Endothelial cell of umbilical vein (primary cell): ENCODE measurements around the gene CCDC7. TPM values are rescaled to one million over a fixed set of nuclear protein-coding genes. Genes with fewer than 3 reads are reported as not detected.

Experiments
- BruUV-seq: library from RNA; stranded (reverse); fragments of 400-500 nt; replicated peaks from 2 replicates; lab custom pipeline; 2021; lab: Mats Ljungman, UMichigan
- CTCF ChIA-PET: fragments of 300-600, 350-600 bp; sonication (Branson Sonifier 250); formaldehyde crosslinking; loops from one replicate; lab custom pipeline; 2021; ENCODE audit warnings: antibody characterized with exemption, inconsistent platforms; lab: Charles Lee
- POLR2A ChIA-PET: fragments of 300-600, 350-600 bp; sonication (Branson Sonifier 250); formaldehyde crosslinking; loops from one replicate; lab custom pipeline; 2021; ENCODE audit warnings: antibody characterized with exemption, inconsistent platforms; lab: Charles Lee
- DNase-seq: peaks from one replicate; pipeline ENCODE4 v3.0.0-alpha.2; 2011; ENCODE audit warnings: low read depth, low spot score
- FAIRE-seq: peaks from 2 replicates; lab custom pipeline; 2011; peaks lifted over from hg19 to GRCh38; lab: Jason Lieb, UNC
- H2AFZ ChIP-seq: 2 replicates; pipeline ENCODE4 v1.6.0; 2012; ENCODE audit warnings: low read depth, low read length, control low read depth, inconsistent platforms
- H3K27ac ChIP-seq: 2 replicates; pipeline ENCODE4 v1.5.1; 2011; ENCODE audit warnings: low read depth, mild to moderate bottlenecking, control low read depth, low read length, moderate library complexity; ENCODE audit not compliant: insufficient read depth
- H3K27me3 ChIP-seq, 2 experiments: 2 replicates each; pipeline versions ENCODE4 v1.6.0 to v1.6.1; 2011; ENCODE audit warnings: low read length in 2 of 2, mixed read lengths in 1 of 2; ENCODE audit not compliant: control insufficient read depth in 2 of 2, insufficient read depth in 2 of 2
- H3K36me3 ChIP-seq, 2 experiments: 2 replicates in 1 of 2; 3 replicates in 1 of 2; pipeline ENCODE4 v1.5.1; 2011; ENCODE audit warnings: low read length in 2 of 2, mild to moderate bottlenecking in 1 of 2, moderate library complexity in 1 of 2; ENCODE audit not compliant: control insufficient read depth in 2 of 2, insufficient read depth in 2 of 2; ENCODE audit errors: extremely low read depth in 1 of 2
- H3K4me1 ChIP-seq: 3 replicates; pipeline ENCODE4 v1.5.1; 2011; ENCODE audit warnings: mild to moderate bottlenecking, low read length; ENCODE audit not compliant: control insufficient read depth, insufficient read depth; ENCODE audit errors: extremely low read depth
- H3K4me2 ChIP-seq: 2 replicates; pipeline ENCODE4 v1.6.1; 2011; ENCODE audit warnings: low read length, control low read depth, mixed read lengths; ENCODE audit not compliant: insufficient read depth
- H3K4me3 ChIP-seq, 3 experiments: fragments of 200-600 bp in 1 of 3; sonication (generic), shearing (Covaris generic) in 1 of 3; replicated peaks in 1 of 3; 2 replicates each; pipeline ENCODE4 v1.5.1; 2011 to 2016; ENCODE audit warnings: control low read depth in 3 of 3, low read length in 3 of 3, mild to moderate bottlenecking in 2 of 3, inconsistent platforms in 1 of 3, low read depth in 1 of 3, moderate library complexity in 1 of 3; ENCODE audit not compliant: insufficient read depth in 1 of 3
- H3K79me2 ChIP-seq: 2 replicates; pipeline ENCODE4 v1.6.0; 2012; ENCODE audit warnings: low read length, inconsistent platforms; ENCODE audit not compliant: control insufficient read depth, insufficient read depth
- H3K9ac ChIP-seq: replicated peaks from 2 replicates; pipeline ENCODE3; 2011; ENCODE audit warnings: low read length, control low read depth; ENCODE audit not compliant: insufficient read depth; ENCODE audit errors: extremely low read depth
- H3K9me1 ChIP-seq: replicated peaks from 3 replicates; pipeline ENCODE4 v1.6.0; 2011; ENCODE audit warnings: mild to moderate bottlenecking, low read length; ENCODE audit not compliant: control insufficient read depth, insufficient read depth; ENCODE audit errors: extremely low read depth
- H3K9me3 ChIP-seq: replicated peaks from 2 replicates; pipeline ENCODE4 v1.5.1; 2012; ENCODE audit warnings: low read length, inconsistent platforms; ENCODE audit not compliant: control insufficient read depth, insufficient read depth
- H4K20me1 ChIP-seq: replicated peaks from 2 replicates; pipeline ENCODE3; 2011; ENCODE audit warnings: mild to moderate bottlenecking, low read length; ENCODE audit not compliant: control insufficient read depth, insufficient read depth; ENCODE audit errors: extremely low read depth
- EZH2 ChIP-seq: IDR thresholded peaks from 2 replicates; pipeline ENCODE4 v1.6.1; 2012; ENCODE audit warnings: borderline replicate concordance, low read depth, mild to moderate bottlenecking, moderate library complexity, low read length, inconsistent platforms; ENCODE audit not compliant: severe bottlenecking
- FOS ChIP-seq: IDR thresholded peaks from 2 replicates; pipeline ENCODE4 v1.6.1; 2011; ENCODE audit warnings: mild to moderate bottlenecking, low read length, moderate library complexity, borderline replicate concordance; ENCODE audit not compliant: insufficient read depth
- GATA2 ChIP-seq: IDR thresholded peaks from 2 replicates; pipeline ENCODE4 v1.7.0; 2011; ENCODE audit warnings: low read depth, mild to moderate bottlenecking, moderate library complexity, mixed read lengths, low read length; ENCODE audit not compliant: insufficient read length, insufficient read depth
- JUN ChIP-seq: IDR thresholded peaks from 2 replicates; pipeline ENCODE4 v1.6.1; 2011; ENCODE audit warnings: borderline replicate concordance, low read depth; ENCODE audit not compliant: insufficient read length, insufficient read depth
- MYC ChIP-seq: IDR thresholded peaks from one replicate; pipeline ENCODE4 v1.6.1; 2011; ENCODE audit warnings: mild to moderate bottlenecking, low read depth, low read length
- POLR2A ChIP-seq: IDR thresholded peaks from 2 replicates; pipeline ENCODE4 v1.6.1; 2012; ENCODE audit warnings: low read depth, mild to moderate bottlenecking, control low read depth, low read length
- POLR2AphosphoS5 ChIP-seq: IDR thresholded peaks from 2 replicates; pipeline ENCODE4 v1.6.1; 2012; ENCODE audit warnings: low read depth, mild to moderate bottlenecking, control low read depth, low read length, moderate library complexity; ENCODE audit not compliant: insufficient read depth
- dilution Hi-C: fragments of 300-500 bp; cut with MboI; formaldehyde crosslinking; loops from one replicate; pipeline ENCODE4 v1.15.0; 2019; ENCODE audit warnings: low sequenced_read_pairs; ENCODE audit not compliant: extremely low pct_ligation_motif_present
- intact Hi-C: fragments of 100-400 bp; cut with micrococcal nuclease; formaldehyde crosslinking; loops from one replicate; pipeline ENCODE4 v1.10.0; 2022
- polyA plus RNA-seq, 4 experiments: library from polyadenylated mRNA; depleted of rRNA in 3 of 4; stranded (reverse) in 3 of 4; unstranded in 1 of 4; fragments of >200 nt; gene quantifications; 2 replicates each; pipeline versions ENCODE4 v1.2.1 to v1.2.3, GENCODE V29; 2011 to 2012; ENCODE audit warnings: missing spikeins in 1 of 4
- total RNA-seq: library from RNA; stranded (reverse); gene quantifications from 2 replicates; pipeline ENCODE4 v1.2.3, GENCODE V29; 2021
- TF ChIP-seq, protein P1 (sequence below), 2 donors: IDR thresholded peaks; 1 replicate in 1 of 2; 2 replicates in 1 of 2; pipeline ENCODE4 v1.5.1; 2011; ENCODE audit warnings: low read length in 2 of 2, mild to moderate bottlenecking in 2 of 2, moderate library complexity in 2 of 2, control low read depth in 1 of 2, inconsistent platforms in 1 of 2, low read depth in 1 of 2; ENCODE audit not compliant: insufficient read depth in 1 of 2; ENCODE audit errors: extremely low read depth in 1 of 2
- TF ChIP-seq, protein P2 (sequence below): IDR thresholded peaks from 2 replicates; pipeline ENCODE4 v1.6.1; 2011; ENCODE audit not compliant: insufficient read depth, insufficient read length

CCDC7 gene
- total and polyA plus RNA-seq, 2 donors (not counting 3 experiments of a cell fraction or from before 2014, with no cell fraction given): 0.35 to 8.2 TPM

DNA sequence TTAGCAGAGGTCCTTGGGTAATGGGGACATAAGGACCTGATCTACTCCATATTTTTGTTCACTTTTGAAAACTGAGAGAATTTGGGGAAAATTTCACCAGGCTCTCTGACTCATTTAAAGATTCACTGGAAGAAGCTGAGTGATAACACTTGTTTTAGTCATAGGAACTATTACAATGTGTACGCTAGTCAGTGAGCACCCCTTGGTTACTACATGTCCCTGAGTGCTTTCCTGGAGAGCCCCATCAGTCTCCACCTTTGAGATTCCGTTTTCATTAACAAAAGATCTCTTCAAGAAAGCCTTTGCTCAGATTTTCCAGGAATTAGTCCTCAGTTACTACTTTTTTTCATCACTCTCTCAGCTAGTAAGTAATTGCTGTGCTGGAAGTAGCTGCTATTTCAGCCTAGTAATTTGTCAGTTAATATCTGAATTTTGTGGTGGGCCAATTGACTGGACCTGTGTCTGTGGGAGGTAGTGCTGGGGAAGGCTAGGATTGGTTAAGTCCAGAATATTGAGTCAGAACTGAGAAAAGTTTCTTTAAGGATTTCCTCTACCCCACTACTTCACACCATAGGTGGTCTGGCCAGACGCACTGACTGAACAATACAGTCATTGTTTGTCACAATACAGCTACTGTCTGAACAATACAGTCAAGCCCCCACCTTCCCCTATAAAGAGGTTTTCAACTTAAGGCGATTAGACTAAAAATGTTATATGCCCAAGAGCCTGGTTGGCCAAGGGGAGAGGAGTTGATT, 235.0 kb downstream of the CCDC7 start:
- Histone ChIP-seq H3K9me3 (no peaks in the 10 kb centered on the region), H3K27ac (no peak overlapping the region), H3K9me1 (no peaks in the 10 kb centered on the region), H2AFZ (no peak overlapping the region), H3K79me2 (no peaks in the 10 kb centered on the region), H3K4me2 (no peak overlapping the region), H3K9ac (no peak overlapping the region), H4K20me1 (no peaks in the 10 kb centered on the region), H3K4me3 (no peak overlapping the region), H3K4me1 (no peaks in the 10 kb centered on the region), H3K36me3 (no peaks in the 10 kb centered on the region), H3K27me3 (peaks cover 0 to 2% of the 10 kb centered on the region in 2 experiments)
- no peak for DNase-seq
- no peak for FAIRE-seq
- no peak for TF ChIP-seq FOS
- no peak for TF ChIP-seq GATA2
- no peak for TF ChIP-seq MYC
- intact Hi-C loops (no loop called here), dilution Hi-C loops (no loop called here)
- no TSS peak for BruUV-seq
- CTCF ChIA-PET: no interaction called here
- POLR2A ChIA-PET: no interaction called here

DNA sequence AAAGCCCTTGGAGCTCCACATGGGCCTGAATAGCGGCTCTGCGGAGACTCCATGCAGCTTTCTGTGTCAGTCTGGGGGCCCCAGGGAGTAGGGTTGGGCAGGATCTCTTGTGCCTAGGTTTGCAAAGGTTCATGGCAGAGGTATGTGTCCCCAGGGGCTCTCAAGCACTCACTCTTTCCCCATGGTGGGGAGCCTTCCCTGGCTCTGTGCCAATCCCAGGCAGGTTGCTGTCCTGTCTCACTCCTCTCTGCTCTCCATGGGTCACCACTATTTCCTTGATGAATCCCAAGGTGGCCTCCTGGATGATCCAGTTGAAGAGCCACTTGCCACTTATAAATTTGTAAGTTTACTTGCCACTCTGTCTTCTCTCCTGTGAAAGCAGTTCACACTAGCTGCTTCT, 238.4 kb downstream of the CCDC7 start:
- TF ChIP-seq JUN (no peak), POLR2AphosphoS5 (no peak), POLR2A (no peak), MYC (no peak), EZH2 (no peak), FOS (no peak), GATA2 (no peak)
- TF ChIP-seq, protein P1, sequence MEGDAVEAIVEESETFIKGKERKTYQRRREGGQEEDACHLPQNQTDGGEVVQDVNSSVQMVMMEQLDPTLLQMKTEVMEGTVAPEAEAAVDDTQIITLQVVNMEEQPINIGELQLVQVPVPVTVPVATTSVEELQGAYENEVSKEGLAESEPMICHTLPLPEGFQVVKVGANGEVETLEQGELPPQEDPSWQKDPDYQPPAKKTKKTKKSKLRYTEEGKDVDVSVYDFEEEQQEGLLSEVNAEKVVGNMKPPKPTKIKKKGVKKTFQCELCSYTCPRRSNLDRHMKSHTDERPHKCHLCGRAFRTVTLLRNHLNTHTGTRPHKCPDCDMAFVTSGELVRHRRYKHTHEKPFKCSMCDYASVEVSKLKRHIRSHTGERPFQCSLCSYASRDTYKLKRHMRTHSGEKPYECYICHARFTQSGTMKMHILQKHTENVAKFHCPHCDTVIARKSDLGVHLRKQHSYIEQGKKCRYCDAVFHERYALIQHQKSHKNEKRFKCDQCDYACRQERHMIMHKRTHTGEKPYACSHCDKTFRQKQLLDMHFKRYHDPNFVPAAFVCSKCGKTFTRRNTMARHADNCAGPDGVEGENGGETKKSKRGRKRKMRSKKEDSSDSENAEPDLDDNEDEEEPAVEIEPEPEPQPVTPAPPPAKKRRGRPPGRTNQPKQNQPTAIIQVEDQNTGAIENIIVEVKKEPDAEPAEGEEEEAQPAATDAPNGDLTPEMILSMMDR (IDR thresholded peaks at IDR 0.05; ENCODE audit: extremely low read depth in 1 of 2, insufficient read depth in 1 of 2, low read depth in 1 of 2, low read length in 2 of 2): no peak
- TF ChIP-seq, protein P2, sequence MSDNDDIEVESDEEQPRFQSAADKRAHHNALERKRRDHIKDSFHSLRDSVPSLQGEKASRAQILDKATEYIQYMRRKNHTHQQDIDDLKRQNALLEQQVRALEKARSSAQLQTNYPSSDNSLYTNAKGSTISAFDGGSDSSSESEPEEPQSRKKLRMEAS: no peak

More for the DNA sequence above, 238.4 kb downstream of the CCDC7 start:
- ChIA-PET CTCF (no interaction called here), POLR2A (no interaction called here)
- intact Hi-C loops: no loop called here
- dilution Hi-C loops: no loop called here
- no peak overlapping the region for H3K9ac ChIP-seq
- FAIRE-seq (no peak), DNase-seq (no peak)
- no peaks in the 10 kb centered on the region for H4K20me1 ChIP-seq
- H3K4me1 ChIP-seq: no peaks in the 10 kb centered on the region
- no peak overlapping the region for H2AFZ ChIP-seq
- H3K79me2 ChIP-seq: no peaks in the 10 kb centered on the region
- H3K9me1 ChIP-seq: no peaks in the 10 kb centered on the region
- H3K27ac ChIP-seq: no peak overlapping the region
- H3K4me2 ChIP-seq: no peak overlapping the region
- H3K27me3 ChIP-seq: no peaks in the 10 kb centered on the region
- H3K9me3 ChIP-seq: no peaks in the 10 kb centered on the region
- no peaks in the 10 kb centered on the region for H3K36me3 ChIP-seq
- no peak overlapping the region for H3K4me3 ChIP-seq
- no TSS peak for BruUV-seq
